ES-I3 (cell line): ENCODE data around the gene TAF9.
"Not testable (repeated sequence)": the region's sequence is repeated elsewhere in the genome, so short reads cannot be mapped to it uniquely, and the experiment has no call there.

Experiments used
- H3K36me3 ChIP-seq: 2 replicates; pipeline ENCODE4 v1.6.1; 2013; ENCODE audit warnings: mild to moderate bottlenecking, low read length, control low read depth, moderate library complexity; ENCODE audit not compliant: insufficient read depth
- H3K4me1 ChIP-seq: 2 replicates; pipeline ENCODE4 v1.6.1; 2013; ENCODE audit warnings: mild to moderate bottlenecking, control low read depth, low read length; ENCODE audit not compliant: insufficient read depth
- H3K9ac ChIP-seq: 2 replicates; pipeline ENCODE4 v1.6.1; 2013; ENCODE audit warnings: low read depth, mild to moderate bottlenecking, low read length, moderate library complexity
- H3K9me3 ChIP-seq: 2 replicates; pipeline ENCODE4 v1.6.1; 2013; ENCODE audit warnings: mild to moderate bottlenecking, low read length, moderate library complexity; ENCODE audit not compliant: control insufficient read depth, insufficient read depth

Gene TAF9

DNA sequence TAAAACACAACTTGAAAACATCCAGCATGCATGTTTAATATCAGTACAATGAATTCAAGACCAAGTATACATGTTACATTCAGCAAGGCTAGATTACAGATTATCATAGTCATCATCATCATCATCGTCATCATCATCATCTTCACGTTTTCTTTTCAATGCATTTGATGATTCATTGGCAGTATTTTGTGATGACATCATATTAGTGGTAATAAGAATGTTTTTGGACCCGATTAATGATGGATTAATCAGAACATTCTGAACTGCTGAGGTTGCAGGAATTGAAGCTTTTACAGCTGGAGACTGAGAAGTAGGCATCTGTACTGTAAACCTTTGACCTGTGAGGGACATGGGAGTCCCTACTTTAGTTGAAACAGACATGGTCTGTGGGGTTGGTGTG is 4.5 kb downstream of the TAF9 start:
- Histone ChIP-seq H3K9me3 (no peaks in the 10 kb centered on the region), H3K4me1 (no peaks in the 10 kb centered on the region), H3K36me3 (peaks cover 9% of the 10 kb centered on the region), H3K9ac (no peak overlapping the region)

DNA sequence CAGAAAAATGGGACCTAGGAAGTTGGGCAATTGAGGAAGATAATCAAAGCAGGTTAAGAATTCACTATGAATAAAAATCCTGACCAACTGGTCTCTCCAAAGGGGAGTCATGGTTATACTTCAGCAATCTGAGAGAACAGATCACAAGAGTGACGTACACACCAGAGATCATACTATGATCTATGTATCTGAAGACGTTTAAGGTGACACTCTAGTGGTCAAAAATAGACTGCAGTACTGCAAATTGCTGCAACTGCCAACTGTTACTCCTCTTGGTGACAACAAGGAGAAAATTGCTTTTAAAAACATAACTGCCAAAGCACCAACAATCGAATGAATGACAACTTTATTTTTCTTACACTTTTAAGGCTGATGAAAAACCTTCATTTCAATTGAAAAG is 4.9 kb downstream of the TAF9 start:
- no peak overlapping the region for H3K9ac ChIP-seq
- no peaks in the 10 kb centered on the region for H3K9me3 ChIP-seq
- peaks cover 9% of the 10 kb centered on the region for H3K36me3 ChIP-seq
- no peaks in the 10 kb centered on the region for H3K4me1 ChIP-seq

DNA sequence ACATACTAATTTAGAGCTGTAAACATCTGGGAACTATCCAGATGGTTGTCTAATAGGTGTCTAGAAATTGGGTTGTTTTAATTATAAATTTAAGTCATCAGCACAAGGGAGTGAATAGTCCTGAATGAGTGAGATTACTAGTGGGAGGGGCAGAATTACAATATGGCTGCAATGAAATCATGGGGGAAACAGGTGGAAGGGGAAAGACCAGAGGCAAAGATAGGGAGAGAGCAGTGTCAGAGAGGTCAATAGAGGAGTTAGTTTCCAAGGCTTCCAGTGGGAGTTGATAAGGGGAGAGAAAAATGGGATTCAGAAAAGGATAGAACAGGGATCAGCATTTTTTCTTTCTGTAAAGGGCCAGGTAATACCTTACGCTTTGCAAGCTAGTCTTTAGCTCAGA is 8.9 kb downstream of the TAF9 start:
- Histone ChIP-seq H3K4me1 (no peaks in the 10 kb centered on the region), H3K9ac (no peak overlapping the region), H3K36me3 (peaks cover 1% of the 10 kb centered on the region), H3K9me3 (no peaks in the 10 kb centered on the region)

DNA sequence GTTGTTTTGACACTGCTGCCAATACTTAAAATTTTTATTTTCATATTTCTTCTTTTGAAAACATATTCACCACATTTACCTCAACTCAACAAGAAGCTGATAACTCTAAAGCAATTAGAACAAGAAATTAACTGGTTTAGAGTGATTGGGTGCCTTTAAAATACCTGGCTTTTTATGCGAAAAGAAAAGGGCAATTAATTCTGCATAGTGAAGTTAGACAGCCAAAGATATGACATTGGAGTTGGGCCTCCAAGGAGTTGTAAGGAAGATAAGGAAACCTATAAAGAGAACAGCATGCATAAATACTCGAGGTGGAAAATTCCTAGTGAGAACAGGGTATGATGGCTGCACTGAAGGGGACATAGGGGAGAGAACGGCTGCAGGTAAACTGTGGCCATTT is 9.6 kb downstream of the TAF9 start:
- H3K4me1 ChIP-seq, result no peaks in the 10 kb centered on the region
- no peak overlapping the region for H3K9ac ChIP-seq
- H3K36me3 ChIP-seq, result no peaks in the 10 kb centered on the region; the same call in 1 of the 2 replicates
- H3K9me3 ChIP-seq, result no peaks in the 10 kb centered on the region

DNA sequence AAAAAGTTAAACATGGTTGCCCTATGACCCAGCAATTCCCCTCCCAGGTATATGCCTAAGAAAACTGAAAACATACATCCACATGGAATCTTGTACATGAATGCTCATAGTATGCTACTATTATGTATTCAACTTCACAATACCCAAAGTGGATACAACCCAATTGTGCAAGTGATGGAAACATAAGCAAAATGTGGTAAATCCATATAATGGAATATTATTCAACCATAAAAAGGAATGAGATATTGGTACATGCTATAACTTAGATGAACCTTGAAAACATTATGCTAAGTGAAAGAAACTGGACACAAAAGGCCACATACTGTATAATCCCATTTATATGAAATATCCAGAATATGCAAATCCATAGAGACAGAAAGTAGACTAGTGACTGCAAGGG is 18.7 kb downstream of the TAF9 start:
- H3K9me3 ChIP-seq, result no peaks in the 10 kb centered on the region
- no peak overlapping the region for H3K9ac ChIP-seq
- no peaks in the 10 kb centered on the region; the same call in 1 of the 2 replicates for H3K36me3 ChIP-seq
- no peaks in the 10 kb centered on the region for H3K4me1 ChIP-seq

DNA sequence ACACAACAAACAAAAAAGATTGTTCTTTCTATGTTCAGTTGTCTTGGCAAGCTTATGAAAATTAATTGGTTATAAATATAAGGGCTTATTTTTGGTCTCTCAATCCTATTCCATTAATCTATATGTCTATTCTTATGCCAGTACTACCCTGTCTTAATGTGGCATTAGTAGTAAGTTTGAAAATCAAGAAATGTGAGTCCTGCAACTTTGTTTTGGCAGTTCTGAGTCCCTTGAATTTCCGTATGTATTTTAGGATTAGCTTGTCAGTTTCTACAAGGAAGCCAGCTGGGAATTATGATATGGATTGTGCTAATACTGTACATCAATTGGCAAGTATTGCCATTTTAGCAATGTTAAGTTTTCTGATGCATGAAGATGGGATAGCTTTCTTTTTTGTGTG is 26.2 kb downstream of the TAF9 start:
- no peaks in the 10 kb centered on the region for H3K9me3 ChIP-seq
- H3K36me3 ChIP-seq, result no peaks in the 10 kb centered on the region
- no peaks in the 10 kb centered on the region for H3K4me1 ChIP-seq
- no peak overlapping the region for H3K9ac ChIP-seq

DNA sequence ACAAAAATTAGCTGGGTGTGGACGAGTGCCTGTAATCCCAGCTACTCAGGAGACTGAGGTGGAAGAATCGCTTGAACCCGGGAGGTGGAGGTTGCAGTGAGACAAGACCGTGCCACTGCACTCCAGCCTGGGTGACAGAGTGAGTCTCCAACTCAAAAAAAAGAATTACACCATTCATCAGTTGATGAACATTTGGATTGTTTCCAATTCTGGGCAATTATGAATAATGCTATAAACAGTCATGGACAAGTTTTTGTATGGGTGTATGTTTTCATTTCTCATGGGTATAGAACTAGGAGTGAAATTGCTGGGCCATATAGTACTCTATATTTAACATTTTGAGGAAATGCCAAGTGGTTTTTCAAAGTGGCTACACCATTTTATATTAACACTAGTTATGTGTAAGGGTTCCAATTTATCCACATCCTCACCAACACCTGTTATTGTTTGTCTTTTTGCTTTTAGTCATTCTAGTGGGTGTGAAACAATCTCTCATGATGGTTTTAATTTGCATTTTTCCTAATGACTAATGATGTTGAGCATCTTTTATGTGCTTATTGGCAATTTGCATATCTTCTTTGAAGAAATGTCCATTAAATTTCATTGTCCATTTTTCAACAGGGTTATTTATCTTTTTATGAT is 27.7 kb downstream of the TAF9 start:
- no peaks in the 10 kb centered on the region for H3K9me3 ChIP-seq
- H3K36me3 ChIP-seq, result no peaks in the 10 kb centered on the region
- H3K4me1 ChIP-seq, result no peaks in the 10 kb centered on the region
- H3K9ac ChIP-seq, result no peak overlapping the region

DNA sequence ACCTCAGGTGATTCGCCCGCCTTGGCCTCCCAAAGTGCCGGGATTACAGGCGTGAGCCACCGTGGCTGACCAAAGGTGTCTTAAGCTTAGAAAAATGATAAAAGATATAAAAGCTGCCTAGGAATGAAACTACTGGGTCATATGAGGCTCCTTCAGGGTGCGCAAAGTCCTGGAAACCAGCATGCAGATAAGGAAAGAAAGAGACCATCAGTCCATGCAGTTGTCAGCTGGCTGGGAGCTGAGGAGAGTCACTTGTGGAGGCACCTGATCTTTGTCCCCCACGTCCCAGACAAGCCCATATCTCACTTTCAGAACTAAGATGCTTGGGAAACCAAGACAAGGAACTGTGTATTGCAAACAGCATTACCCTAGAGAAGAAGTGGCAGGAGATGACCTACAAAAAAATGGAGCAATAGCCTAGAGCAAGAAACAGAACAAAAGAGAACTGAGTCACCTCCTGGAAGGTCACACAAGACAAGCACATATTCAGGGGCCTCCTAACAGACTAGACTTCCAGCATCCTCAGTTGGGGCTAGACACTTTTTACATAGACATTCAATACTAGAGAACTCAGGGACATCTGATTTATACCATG is 33.9 kb downstream of the TAF9 start:
- H3K4me1 ChIP-seq, result peaks cover 7% of the 10 kb centered on the region; the same call in 1 of the 2 replicates
- no peaks in the 10 kb centered on the region for H3K36me3 ChIP-seq
- H3K9ac ChIP-seq, result no peak overlapping the region
- no peaks in the 10 kb centered on the region for H3K9me3 ChIP-seq

DNA sequence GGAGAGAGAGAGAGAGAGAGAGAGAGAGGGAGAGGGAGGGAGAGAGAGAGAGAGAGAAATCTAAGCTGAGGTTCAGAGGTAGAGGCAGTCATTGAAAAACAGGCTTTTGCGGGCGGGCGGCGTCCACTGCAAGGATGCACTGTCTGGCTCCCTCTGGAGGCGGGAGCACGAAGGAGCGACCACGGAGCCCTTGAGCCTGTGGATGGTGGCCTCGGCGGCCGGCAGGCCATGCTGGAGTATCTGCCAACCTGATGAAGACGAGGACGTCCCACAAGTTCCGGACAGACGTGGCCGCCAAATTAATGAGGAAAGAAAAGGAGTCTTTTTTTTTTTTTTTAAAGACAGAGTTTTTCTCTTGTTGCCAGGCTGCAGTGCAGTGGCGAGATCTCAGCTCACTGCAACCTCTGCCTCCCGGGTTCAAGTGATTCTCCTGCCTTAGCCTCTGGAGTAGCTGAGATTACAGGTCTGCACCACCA is 34.5 kb downstream of the TAF9 start:
- Histone ChIP-seq H3K4me1 (peaks cover 7% of the 10 kb centered on the region; the same call in 1 of the 2 replicates), H3K9ac (peak overlapping the region; percentile 20; the same call in 1 of the 2 replicates), H3K36me3 (no peaks in the 10 kb centered on the region), H3K9me3 (no peaks in the 10 kb centered on the region)

DNA sequence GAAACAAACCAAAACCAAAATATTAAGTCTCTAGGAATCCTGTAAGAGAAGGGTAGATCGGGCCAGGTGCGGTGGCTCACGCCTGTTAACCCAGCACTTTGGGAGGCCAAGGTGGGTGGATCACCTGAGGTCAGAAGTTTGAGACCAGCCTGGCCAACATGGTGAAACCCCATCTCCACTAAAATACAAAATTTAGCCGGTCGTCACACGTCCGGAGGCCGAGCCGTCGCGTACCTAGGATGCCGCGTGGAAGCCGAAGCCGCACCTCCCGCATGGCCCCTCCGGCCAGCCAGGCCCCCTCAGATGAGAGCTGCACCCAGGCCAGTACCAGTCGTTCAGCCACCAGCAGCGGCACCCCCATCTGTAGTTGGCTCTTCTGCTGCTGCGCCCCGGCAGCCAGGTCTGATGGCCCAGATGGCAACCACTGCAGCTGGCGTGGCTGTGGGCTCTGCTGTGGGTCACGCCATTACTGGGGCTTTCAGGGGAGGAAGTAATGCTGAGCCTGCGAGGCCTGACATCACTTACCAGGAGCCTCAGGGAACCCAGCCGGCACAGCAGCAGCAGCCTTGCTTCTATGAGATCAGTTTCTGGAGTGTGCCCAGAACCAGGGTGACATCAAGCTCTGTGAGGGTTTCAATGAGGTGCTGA is 35.5 kb downstream of the TAF9 start:
- H3K4me1 ChIP-seq, H3K9ac ChIP-seq, H3K9me3 ChIP-seq, H3K36me3 ChIP-seq: not testable (repeated sequence)

DNA sequence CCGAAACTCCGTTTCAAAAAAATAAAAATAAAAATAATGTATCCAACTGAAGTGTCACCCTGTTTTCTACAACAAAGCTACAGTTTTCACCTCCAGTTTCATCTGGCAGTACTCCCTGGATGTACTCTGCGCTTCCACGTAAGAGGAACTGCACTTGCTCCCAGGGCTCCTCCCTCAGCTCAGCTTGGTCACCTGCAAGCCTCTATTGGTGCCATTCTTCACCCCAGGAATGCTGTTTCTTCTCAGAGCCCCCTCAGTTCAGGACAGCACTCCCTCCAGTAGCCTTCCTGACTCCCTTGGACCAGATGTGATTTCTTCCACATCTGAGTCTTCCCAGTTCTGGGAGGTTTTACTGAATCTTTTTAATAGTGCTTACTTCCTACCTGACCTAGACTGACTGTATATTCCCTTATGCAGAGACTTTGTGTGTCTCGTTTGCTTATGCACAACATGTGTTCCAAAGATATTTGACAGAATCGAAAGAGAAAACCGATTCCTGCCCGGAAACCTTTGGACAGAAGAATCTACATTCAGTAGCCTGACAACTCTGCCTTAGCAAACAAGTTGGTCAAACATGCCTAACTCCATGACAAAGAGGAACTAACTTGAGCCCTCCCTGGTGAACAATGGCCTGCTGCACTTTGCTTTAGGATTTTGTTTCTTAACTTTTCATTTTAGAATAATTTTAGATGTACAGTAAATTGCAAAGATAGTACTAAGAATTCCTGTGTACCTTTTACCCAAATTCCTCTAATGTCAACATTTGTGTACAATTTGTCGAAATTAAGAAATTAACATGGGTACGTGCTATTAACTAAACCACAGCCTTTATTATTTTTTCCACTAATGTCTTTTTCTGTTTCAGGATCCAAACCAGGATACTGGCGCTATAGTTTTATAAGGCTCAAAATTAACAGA is 37.5 kb downstream of the TAF9 start:
- Histone ChIP-seq H3K9ac (no peak overlapping the region), H3K4me1 (peaks cover 7% of the 10 kb centered on the region; the same call in 1 of the 2 replicates), H3K9me3 (no peaks in the 10 kb centered on the region), H3K36me3 (no peaks in the 10 kb centered on the region)

DNA sequence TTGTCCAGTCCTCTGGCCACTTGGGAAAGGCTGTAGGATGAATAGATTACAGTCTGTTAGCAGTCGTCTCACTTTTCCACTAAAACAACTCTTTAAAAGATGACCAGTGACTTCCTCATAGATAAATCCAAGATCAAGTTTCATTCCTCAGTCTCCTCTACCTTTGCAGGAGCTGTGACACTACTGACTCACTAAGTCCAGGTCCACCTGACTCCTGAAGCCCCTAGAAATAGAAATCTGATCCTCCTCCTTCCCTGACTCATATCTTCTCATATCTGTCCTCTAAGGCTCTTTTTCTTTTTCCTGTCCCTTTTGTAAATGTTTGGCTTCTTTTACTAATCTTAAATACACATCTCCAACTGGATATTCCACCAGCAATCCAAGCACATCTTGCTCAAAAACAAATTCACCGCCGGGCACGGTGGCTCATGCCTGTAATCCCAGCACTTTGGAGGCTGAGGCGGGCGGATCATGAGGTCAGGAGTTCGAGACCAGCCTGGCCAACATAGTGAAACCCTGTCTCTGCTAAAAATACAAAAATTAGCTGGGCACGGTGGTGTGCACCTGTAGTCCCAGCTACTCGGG is 39.3 kb downstream of the TAF9 start:
- Histone ChIP-seq H3K36me3 (no peaks in the 10 kb centered on the region), H3K9ac (no peak overlapping the region), H3K9me3 (no peaks in the 10 kb centered on the region), H3K4me1 (peaks cover 7% of the 10 kb centered on the region; the same call in 1 of the 2 replicates)

DNA sequence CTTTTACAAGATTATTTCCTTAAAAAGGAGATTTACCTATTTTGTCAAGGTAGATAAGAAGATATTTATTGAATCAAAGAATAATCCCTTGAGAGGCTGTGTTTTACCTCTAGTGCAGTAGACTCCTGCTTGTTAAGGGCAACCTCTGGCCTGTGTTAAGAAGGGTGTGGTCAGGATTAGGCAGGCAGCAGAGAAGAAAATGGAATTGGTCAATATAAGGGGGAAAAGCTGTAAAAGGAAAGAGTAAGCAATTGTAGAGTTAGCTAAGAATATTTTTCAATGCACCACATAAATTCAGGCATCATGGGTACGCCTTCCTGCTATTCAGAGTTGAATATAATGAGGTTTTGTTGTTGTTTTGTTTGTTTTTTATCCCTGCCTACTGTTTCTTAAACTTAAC is 43.0 kb downstream of the TAF9 start:
- H3K9me3 ChIP-seq, result no peaks in the 10 kb centered on the region
- no peaks in the 10 kb centered on the region for H3K36me3 ChIP-seq
- H3K9ac ChIP-seq, result no peak overlapping the region
- no peaks in the 10 kb centered on the region for H3K4me1 ChIP-seq

DNA sequence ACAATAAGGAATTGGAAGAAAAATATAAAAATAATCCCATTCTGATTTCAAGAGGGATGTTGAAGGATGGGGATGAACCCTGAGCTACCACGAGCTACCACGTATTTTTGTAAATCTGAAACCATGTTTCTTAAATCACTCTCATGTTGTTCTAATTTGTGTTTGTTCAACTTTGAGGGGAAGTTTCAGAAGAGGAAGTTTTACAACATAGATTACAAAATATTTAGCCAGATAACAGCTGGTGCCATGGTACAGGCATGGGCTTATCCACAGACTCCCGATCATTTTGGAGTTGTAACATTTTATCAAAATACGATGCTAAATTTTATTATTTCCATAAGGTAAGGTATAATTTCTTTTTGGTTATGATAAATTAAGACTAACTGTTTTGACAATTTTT is 51.9 kb downstream of the TAF9 start:
- Histone ChIP-seq H3K4me1 (no peaks in the 10 kb centered on the region), H3K9ac (no peak overlapping the region), H3K36me3 (no peaks in the 10 kb centered on the region), H3K9me3 (no peaks in the 10 kb centered on the region)
